ENCODE results near the gene INTS13. TPM values are rescaled to one million over a fixed set of nuclear protein-coding genes. Genes with fewer than 3 reads are reported as not detected.

The INTS13 gene
- total and polyA plus RNA-seq, 2 of the 8 experiments (the other 6 are each of a cell fraction or from before 2014, with no cell fraction given): 20.5 to 58.2 TPM

DNA sequence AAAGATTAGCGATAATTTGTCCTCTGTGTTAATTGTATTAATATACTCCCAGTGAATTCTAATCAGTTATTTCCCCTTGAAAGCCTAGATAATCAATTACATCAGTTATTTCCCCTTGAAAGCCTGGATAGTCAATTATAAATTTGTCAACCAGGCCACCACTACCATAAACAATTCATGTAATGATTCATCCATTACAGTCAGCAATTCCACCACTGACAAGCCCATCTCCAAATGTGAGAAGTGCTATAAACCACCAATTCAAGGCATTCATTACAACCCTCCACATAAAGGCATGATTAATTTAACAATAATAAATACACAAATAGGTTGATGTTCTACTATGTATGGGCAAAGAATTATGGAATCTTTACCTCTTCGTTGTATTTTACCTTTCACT lies 40.9 kb downstream of the INTS13 start:
- H3K79me2 ChIP-seq (ENCODE audit: control insufficient read depth in 1 of 2, insufficient read depth in 2 of 2, low read length in 2 of 2): no peaks in the 10 kb centered on the region
- H4K91ac ChIP-seq (replicated peaks; ENCODE audit: insufficient read length, low read length): no peak overlapping the region
- H4K8ac ChIP-seq (ENCODE audit: extremely low read depth, insufficient read depth, low read length): no peak overlapping the region
- no peak overlapping the region for H3K14ac ChIP-seq (ENCODE audit: insufficient read length)
- H2AFZ ChIP-seq (ENCODE audit: low read length): no peak overlapping the region
- no peak for TF ChIP-seq POLR2A (IDR thresholded peaks at IDR 0.05; ENCODE audit: control extremely low read depth in 1 of 2, low read depth in 2 of 2, low read length in 2 of 2)
- no peaks in the 10 kb centered on the region for H3K27me3 ChIP-seq (replicated peaks in 1 of 4; ENCODE audit: control insufficient read depth in 3 of 4, extremely low read depth in 1 of 4, insufficient read depth in 3 of 4, low read length in 3 of 4)
- H2BK120ac ChIP-seq (replicated peaks; ENCODE audit: low read depth, low read length): no peak overlapping the region
- ChIA-PET CTCF (ENCODE audit: partially characterized antibody) (interaction anchor here (0.9 to 3.0 kb wide), 2 partner anchors 12 to 17 kb away, joined by 3 to 14 read pairs; no protein-coding TSS in a partner anchor), POLR2A (ENCODE audit: partially characterized antibody) (interaction anchor here (1.6 kb wide), 1 partner anchor 12 kb away, joined by 4 read pairs; no protein-coding TSS in a partner anchor)
- H3K36me3 ChIP-seq (ENCODE audit: control insufficient read depth in 2 of 4, insufficient read depth in 4 of 4, low read length in 3 of 4): peaks cover 0 to 3% (median 1%) of the 10 kb centered on the region in 4 experiments; a peak in 3 of 8 replicates
- no peak overlapping the region for H4K5ac ChIP-seq (ENCODE audit: insufficient read length, low read depth, low read length)
- no peak overlapping the region for H2AK5ac ChIP-seq (ENCODE audit: low read depth, low read length)
- no peak overlapping the region for H3K18ac ChIP-seq (ENCODE audit: extremely low read depth, low read length)
- no peaks in the 10 kb centered on the region for H3K4me1 ChIP-seq (replicated peaks in 1 of 4; ENCODE audit: control insufficient read depth in 3 of 4, insufficient read depth in 4 of 4, low read length in 3 of 4)
- no peak overlapping the region for H3K4me3 ChIP-seq (ENCODE audit: extremely low read depth in 1 of 4, insufficient read depth in 2 of 4, low read depth in 3 of 4, low read length in 4 of 4)
- H2BK5ac ChIP-seq (ENCODE audit: low read depth, low read length): no peak overlapping the region
- WGBS, 2 experiments (ENCODE audit: extremely low coverage in 1 of 2, insufficient coverage in 1 of 2, insufficient read length in 1 of 2, insufficient replicate concordance in 2 of 2, low coverage in 1 of 2, low lambda C conversion rate in 2 of 2, missing lambda C conversion rate in 1 of 2): 98% methylated on average over 2 of the region's 2 CpGs; no CpG with 5 or more reads in 1 of the 2 experiments
- no peak overlapping the region for H3K27ac ChIP-seq (ENCODE audit: low read depth, low read length)
- no peak overlapping the region for H3K56ac ChIP-seq (replicated peaks; ENCODE audit: insufficient read length, low read depth, low read length)
- no peak overlapping the region for H2BK12ac ChIP-seq (ENCODE audit: low read depth, low read length)
- no peak overlapping the region for H3K9ac ChIP-seq (replicated peaks in 1 of 4; ENCODE audit: extremely low read depth in 1 of 4, low read depth in 3 of 4, low read length in 3 of 4)
- no peak overlapping the region for H2BK20ac ChIP-seq (ENCODE audit: low read length)
- no peaks in the 10 kb centered on the region for H3K23me2 ChIP-seq (ENCODE audit: low read depth, low read length)
- no peak overlapping the region for H2BK15ac ChIP-seq (ENCODE audit: low read length)
- H4K20me1 ChIP-seq (replicated peaks in 1 of 2; ENCODE audit: control insufficient read depth in 1 of 2, insufficient read depth in 2 of 2, low read length in 2 of 2): no peaks in the 10 kb centered on the region
- DNase-seq (ENCODE audit: low read depth in 1 of 2, low spot score in 2 of 2) (no peak), FAIRE-seq (no peak)
- no peak overlapping the region for H3K23ac ChIP-seq (ENCODE audit: insufficient read length)
- H3K9me3 ChIP-seq (ENCODE audit: insufficient read depth in 2 of 2, low read depth in 1 of 2, low read length in 1 of 2): no peaks in the 10 kb centered on the region
- no peak overlapping the region for H3K4me2 ChIP-seq (ENCODE audit: insufficient read depth in 1 of 2, low read depth in 2 of 2, low read length in 2 of 2)
- H3K4ac ChIP-seq (replicated peaks; ENCODE audit: insufficient read length, low read depth, low read length): no peak overlapping the region
- no peaks in the 10 kb centered on the region for H3K79me1 ChIP-seq (ENCODE audit: low read depth, low read length)
